PC-3 (cell line): Measurements from ENCODE around the gene TRAF3. TPM values are rescaled to one million over a fixed set of nuclear protein-coding genes. Genes with fewer than 3 reads are reported as not detected.
A peak's percentile ranks its signal among the peaks of the same experiment; 100 is the strongest.

Experiments
- ATAC-seq: fragments of 200-7000 bp; cut with Tn5 transposase; 2 replicates; pipeline ENCODE4 v1.9.1; 2020; ENCODE audit warnings: mild to moderate bottlenecking, moderate library complexity
- BruUV-seq: library from RNA; stranded (reverse); fragments of 400-500 nt; replicated peaks from 2 replicates; lab custom pipeline; 2021; lab: Mats Ljungman, UMichigan
- CTCF ChIA-PET: fragments of 300-600 bp; sonication (Branson Sonifier 250); formaldehyde crosslinking; loops from one replicate; lab custom pipeline; 2022; ENCODE audit warnings: antibody characterized with exemption; lab: Charles Lee
- POLR2A ChIA-PET: fragments of 300-600 bp; sonication (Branson Sonifier 250); formaldehyde crosslinking; loops from one replicate; lab custom pipeline; 2022; ENCODE audit warnings: antibody characterized with exemption; ENCODE audit not compliant: unreplicated experiment; lab: Charles Lee
- DNase-seq: peaks from one replicate; pipeline ENCODE4 v3.0.0-alpha.2; 2015
- H2AFZ ChIP-seq: fragments of 300-600 bp; sonication (generic); 2 replicates; pipeline ENCODE4 v1.6.0; 2016; ENCODE audit warnings: antibody characterized with exemption, low read length
- H3F3A ChIP-seq: fragments of 300-600 bp; sonication (generic); one replicate; pipeline ENCODE4 v1.6.0; 2017; ENCODE audit warnings: antibody characterized with exemption, low read length, control low read depth, mild to moderate bottlenecking; ENCODE audit not compliant: unreplicated experiment
- H3K27ac ChIP-seq: fragments of 300-600 bp; sonication (generic); 2 replicates; pipeline ENCODE4 v1.5.1; 2016; ENCODE audit warnings: mild to moderate bottlenecking, low read length
- H3K27me3 ChIP-seq: fragments of 300-600 bp; sonication (generic); 2 replicates; pipeline ENCODE4 v1.6.1; 2016; ENCODE audit warnings: low read length, mixed read lengths
- H3K36me3 ChIP-seq: fragments of 300-600 bp; sonication (generic); 2 replicates; pipeline ENCODE4 v1.6.1; 2016; ENCODE audit warnings: low read depth, mixed run types, low read length, mixed read lengths
- H3K4me1 ChIP-seq: fragments of 300-600 bp; sonication (generic); 2 replicates; pipeline ENCODE4 v1.5.1; 2016; ENCODE audit warnings: low read length; ENCODE audit not compliant: insufficient read depth
- H3K4me2 ChIP-seq: fragments of 300-600 bp; sonication (generic); 2 replicates; pipeline ENCODE4 v1.6.0; 2016; ENCODE audit warnings: low read length
- H3K4me3 ChIP-seq: fragments of 300-600 bp; sonication (generic); 2 replicates; pipeline ENCODE4 v1.5.1; 2016; ENCODE audit warnings: mild to moderate bottlenecking, low read length, mixed read lengths
- H3K79me2 ChIP-seq: fragments of 300-600 bp; sonication (generic); 2 replicates; pipeline ENCODE4 v1.6.1; 2017; ENCODE audit warnings: low read length, mixed read lengths
- H3K9ac ChIP-seq: fragments of 300-600 bp; sonication (generic); 2 replicates; pipeline ENCODE4 v1.6.0; 2016; ENCODE audit warnings: mild to moderate bottlenecking, low read length
- H3K9me2 ChIP-seq: fragments of 300-600 bp; sonication (generic); replicated peaks from 2 replicates; pipeline ENCODE4 v1.6.1; 2016; ENCODE audit warnings: mixed run types, low read length, mixed read lengths
- H3K9me3 ChIP-seq: fragments of 300-600 bp; sonication (generic); 2 replicates; pipeline ENCODE4 v1.6.1; 2016; ENCODE audit warnings: low read length, mixed read lengths
- H4K20me1 ChIP-seq: fragments of 300-600 bp; sonication (generic); 2 replicates; pipeline ENCODE4 v1.6.1; 2016; ENCODE audit warnings: low read length, mixed read lengths
- EZH2 ChIP-seq: fragments of 300-600 bp; sonication (generic); IDR thresholded peaks from one replicate; pipeline ENCODE4 v1.6.1; 2017; ENCODE audit warnings: antibody characterized with exemption, mild to moderate bottlenecking, low read length; ENCODE audit not compliant: unreplicated experiment
- EZH2phosphoT487 ChIP-seq: fragments of 300-600 bp; sonication (generic); IDR thresholded peaks from 2 replicates; pipeline ENCODE4 v1.6.1; 2018; ENCODE audit warnings: mild to moderate bottlenecking, antibody characterized with exemption, low read length, borderline replicate concordance
- intact Hi-C: fragments of 100-400 bp; cut with micrococcal nuclease; formaldehyde crosslinking; loops from 2 replicates; pipeline ENCODE4 v1.9.0; 2023
- total RNA-seq: library from RNA; depleted of rRNA; stranded (reverse); fragments of >200 nt; gene quantifications from 2 replicates; pipeline ENCODE4 v1.2.3, GENCODE V29; 2014
- TF ChIP-seq, protein P1 (sequence below): fragments of 300-600 bp; sonication (generic); conservative IDR thresholded peaks from 2 replicates; pipeline ENCODE4 v1.5.1; 2017; ENCODE audit warnings: antibody characterized with exemption, low read depth, mild to moderate bottlenecking, low read length

The TRAF3 gene
- total RNA-seq, 1 experiment from 2014 or later, result 19.4 TPM

DNA sequence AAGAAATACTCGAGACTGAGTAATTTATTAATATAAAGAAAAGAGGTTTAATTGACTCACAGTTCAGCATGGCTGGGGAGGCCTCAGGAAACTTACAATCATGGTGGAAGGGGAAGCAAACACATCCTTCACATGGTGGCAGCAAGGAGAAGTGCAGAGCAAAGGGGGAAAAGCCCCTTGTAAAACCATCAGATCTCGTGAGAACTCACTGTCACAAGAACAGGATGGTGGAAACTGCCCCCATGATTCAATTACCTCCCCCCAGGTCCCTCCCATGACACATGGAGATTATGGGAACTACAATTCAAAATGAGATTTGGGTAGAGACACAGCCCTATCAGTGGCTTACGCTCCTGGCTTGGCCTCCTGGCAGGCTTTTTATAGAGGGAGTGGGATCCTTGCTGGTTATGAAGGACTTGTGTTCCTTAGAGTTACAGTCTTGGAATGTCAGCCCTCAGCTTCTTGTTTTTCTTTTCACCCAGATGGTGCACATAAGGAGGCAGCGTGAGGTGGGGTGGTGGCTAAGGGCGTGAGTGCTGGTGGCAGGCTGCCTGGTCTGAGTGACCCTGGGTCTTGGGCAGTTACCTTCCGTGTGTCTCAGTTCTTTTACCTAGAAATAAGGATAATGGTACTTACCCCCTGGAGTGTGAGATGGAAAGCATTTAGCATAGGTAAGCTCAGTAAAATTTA lies 25.7 kb downstream of the TRAF3 start:
- intact Hi-C loops, result no loop called here
- Histone ChIP-seq H3K27me3 (no peaks in the 10 kb centered on the region), H3K36me3 (no peaks in the 10 kb centered on the region), H3K9me2 (no peaks in the 10 kb centered on the region), H4K20me1 (peaks cover 5% of the 10 kb centered on the region; the same call in 1 of the 2 replicates), H3K4me3 (no peak overlapping the region), H3K4me2 (no peak overlapping the region), H3K27ac (no peak overlapping the region), H2AFZ (no peak overlapping the region), H3K9me3 (no peaks in the 10 kb centered on the region), H3K79me2 (peaks cover 83% of the 10 kb centered on the region), H3K4me1 (no peaks in the 10 kb centered on the region), H3F3A (no peaks in the 10 kb centered on the region), H3K9ac (no peak overlapping the region)
- no peak for ATAC-seq
- no peak for DNase-seq
- ChIA-PET CTCF (no interaction called here), POLR2A (no interaction called here)
- BruUV-seq, result no TSS peak
- TF ChIP-seq EZH2, result no peak
- no peak for TF ChIP-seq EZH2phosphoT487
- TF ChIP-seq, protein P1, sequence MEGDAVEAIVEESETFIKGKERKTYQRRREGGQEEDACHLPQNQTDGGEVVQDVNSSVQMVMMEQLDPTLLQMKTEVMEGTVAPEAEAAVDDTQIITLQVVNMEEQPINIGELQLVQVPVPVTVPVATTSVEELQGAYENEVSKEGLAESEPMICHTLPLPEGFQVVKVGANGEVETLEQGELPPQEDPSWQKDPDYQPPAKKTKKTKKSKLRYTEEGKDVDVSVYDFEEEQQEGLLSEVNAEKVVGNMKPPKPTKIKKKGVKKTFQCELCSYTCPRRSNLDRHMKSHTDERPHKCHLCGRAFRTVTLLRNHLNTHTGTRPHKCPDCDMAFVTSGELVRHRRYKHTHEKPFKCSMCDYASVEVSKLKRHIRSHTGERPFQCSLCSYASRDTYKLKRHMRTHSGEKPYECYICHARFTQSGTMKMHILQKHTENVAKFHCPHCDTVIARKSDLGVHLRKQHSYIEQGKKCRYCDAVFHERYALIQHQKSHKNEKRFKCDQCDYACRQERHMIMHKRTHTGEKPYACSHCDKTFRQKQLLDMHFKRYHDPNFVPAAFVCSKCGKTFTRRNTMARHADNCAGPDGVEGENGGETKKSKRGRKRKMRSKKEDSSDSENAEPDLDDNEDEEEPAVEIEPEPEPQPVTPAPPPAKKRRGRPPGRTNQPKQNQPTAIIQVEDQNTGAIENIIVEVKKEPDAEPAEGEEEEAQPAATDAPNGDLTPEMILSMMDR, result no peak

GRCh38 chr14:102804858-102805257 lies 27.6 kb downstream of the TRAF3 start:
- Histone ChIP-seq H3K9me3 (no peaks in the 10 kb centered on the region), H3K4me3 (no peak overlapping the region), H3K4me2 (no peak overlapping the region), H3K79me2 (peaks cover 72% of the 10 kb centered on the region), H2AFZ (no peak overlapping the region), H3K27me3 (no peaks in the 10 kb centered on the region), H3K9ac (no peak overlapping the region), H3K4me1 (0 out of 2 replicates have a peak, but pooled peaks cover 2% of the 10 kb centered on the region), H3K27ac (no peak overlapping the region), H3F3A (no peaks in the 10 kb centered on the region), H3K36me3 (no peaks in the 10 kb centered on the region), H4K20me1 (peaks cover 5% of the 10 kb centered on the region; the same call in 1 of the 2 replicates), H3K9me2 (no peaks in the 10 kb centered on the region)
- ChIA-PET POLR2A (interaction anchor here (0.6 kb wide), 1 partner anchor 295 kb away, joined by 3 read pairs; no protein-coding TSS in a partner anchor), CTCF (no interaction called here)
- ATAC-seq (no peak), DNase-seq (no peak)
- intact Hi-C loops, result no loop called here
- BruUV-seq, result no TSS peak
- TF ChIP-seq EZH2phosphoT487 (no peak), EZH2 (no peak)
- TF ChIP-seq, protein P1, result no peak

DNA sequence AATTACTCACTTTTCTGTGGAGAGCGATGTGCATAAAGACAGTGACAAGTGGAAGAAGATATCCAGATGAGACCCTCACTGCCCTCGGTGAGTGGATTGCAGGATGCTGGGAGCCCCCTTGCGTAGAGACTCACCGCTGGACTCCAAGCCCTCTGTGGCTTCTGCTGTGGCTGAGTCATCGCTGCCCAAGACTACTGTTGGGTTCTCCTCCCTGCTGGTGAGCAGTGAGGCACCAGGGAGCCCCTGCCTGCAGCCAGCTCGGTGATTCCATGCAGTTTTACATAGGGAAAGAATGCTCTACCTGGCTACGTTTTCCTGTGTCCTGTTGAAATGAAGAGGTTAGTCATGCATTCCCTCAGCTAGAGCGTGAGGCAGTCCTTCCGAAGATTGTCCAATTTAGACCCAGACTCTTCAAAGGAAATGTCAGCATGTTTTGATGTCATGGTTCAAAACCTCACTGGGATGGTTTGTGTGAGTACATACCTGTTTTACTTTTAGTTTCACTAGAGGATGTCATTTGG lies 28.2 kb downstream of the TRAF3 start:
- H3K4me1 ChIP-seq, result 0 out of 2 replicates have a peak, but pooled peaks cover 6% of the 10 kb centered on the region
- H3F3A ChIP-seq, result no peaks in the 10 kb centered on the region
- H3K4me2 ChIP-seq, result no peak overlapping the region
- no peak overlapping the region for H3K9ac ChIP-seq
- intact Hi-C loops, result no loop called here
- no TSS peak for BruUV-seq
- H3K9me3 ChIP-seq, result no peaks in the 10 kb centered on the region
- no peak overlapping the region for H2AFZ ChIP-seq
- ATAC-seq (no peak), DNase-seq (peak; percentile 21)
- H3K4me3 ChIP-seq, result no peak overlapping the region
- H3K27me3 ChIP-seq, result no peaks in the 10 kb centered on the region
- H3K79me2 ChIP-seq, result peaks cover 72% of the 10 kb centered on the region
- TF ChIP-seq EZH2phosphoT487, result no peak
- TF ChIP-seq EZH2, result no peak
- TF ChIP-seq, protein P1, result no peak
- no peaks in the 10 kb centered on the region for H3K9me2 ChIP-seq
- H4K20me1 ChIP-seq, result peaks cover 9% of the 10 kb centered on the region; the same call in 1 of the 2 replicates
- H3K27ac ChIP-seq, result no peak overlapping the region
- POLR2A ChIA-PET, result no interaction called here
- CTCF ChIA-PET, result no interaction called here
- no peaks in the 10 kb centered on the region for H3K36me3 ChIP-seq
